HL-60/S4 treated with retinoic acid at 250 ng/mL for 4 days and 3 days (cell line): ENCODE data around the gene FLNC.

ENCODE experiments used
- in situ Hi-C: fragments of 300-500 bp; cut with MboI; formaldehyde crosslinking; loops from 2 replicates; pipeline ENCODE4 v1.7.0; 2022; ENCODE audit warnings: low sequenced_read_pairs

The FLNC gene, protein sequence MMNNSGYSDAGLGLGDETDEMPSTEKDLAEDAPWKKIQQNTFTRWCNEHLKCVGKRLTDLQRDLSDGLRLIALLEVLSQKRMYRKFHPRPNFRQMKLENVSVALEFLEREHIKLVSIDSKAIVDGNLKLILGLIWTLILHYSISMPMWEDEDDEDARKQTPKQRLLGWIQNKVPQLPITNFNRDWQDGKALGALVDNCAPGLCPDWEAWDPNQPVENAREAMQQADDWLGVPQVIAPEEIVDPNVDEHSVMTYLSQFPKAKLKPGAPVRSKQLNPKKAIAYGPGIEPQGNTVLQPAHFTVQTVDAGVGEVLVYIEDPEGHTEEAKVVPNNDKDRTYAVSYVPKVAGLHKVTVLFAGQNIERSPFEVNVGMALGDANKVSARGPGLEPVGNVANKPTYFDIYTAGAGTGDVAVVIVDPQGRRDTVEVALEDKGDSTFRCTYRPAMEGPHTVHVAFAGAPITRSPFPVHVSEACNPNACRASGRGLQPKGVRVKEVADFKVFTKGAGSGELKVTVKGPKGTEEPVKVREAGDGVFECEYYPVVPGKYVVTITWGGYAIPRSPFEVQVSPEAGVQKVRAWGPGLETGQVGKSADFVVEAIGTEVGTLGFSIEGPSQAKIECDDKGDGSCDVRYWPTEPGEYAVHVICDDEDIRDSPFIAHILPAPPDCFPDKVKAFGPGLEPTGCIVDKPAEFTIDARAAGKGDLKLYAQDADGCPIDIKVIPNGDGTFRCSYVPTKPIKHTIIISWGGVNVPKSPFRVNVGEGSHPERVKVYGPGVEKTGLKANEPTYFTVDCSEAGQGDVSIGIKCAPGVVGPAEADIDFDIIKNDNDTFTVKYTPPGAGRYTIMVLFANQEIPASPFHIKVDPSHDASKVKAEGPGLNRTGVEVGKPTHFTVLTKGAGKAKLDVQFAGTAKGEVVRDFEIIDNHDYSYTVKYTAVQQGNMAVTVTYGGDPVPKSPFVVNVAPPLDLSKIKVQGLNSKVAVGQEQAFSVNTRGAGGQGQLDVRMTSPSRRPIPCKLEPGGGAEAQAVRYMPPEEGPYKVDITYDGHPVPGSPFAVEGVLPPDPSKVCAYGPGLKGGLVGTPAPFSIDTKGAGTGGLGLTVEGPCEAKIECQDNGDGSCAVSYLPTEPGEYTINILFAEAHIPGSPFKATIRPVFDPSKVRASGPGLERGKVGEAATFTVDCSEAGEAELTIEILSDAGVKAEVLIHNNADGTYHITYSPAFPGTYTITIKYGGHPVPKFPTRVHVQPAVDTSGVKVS (N-terminal part only)

DNA sequence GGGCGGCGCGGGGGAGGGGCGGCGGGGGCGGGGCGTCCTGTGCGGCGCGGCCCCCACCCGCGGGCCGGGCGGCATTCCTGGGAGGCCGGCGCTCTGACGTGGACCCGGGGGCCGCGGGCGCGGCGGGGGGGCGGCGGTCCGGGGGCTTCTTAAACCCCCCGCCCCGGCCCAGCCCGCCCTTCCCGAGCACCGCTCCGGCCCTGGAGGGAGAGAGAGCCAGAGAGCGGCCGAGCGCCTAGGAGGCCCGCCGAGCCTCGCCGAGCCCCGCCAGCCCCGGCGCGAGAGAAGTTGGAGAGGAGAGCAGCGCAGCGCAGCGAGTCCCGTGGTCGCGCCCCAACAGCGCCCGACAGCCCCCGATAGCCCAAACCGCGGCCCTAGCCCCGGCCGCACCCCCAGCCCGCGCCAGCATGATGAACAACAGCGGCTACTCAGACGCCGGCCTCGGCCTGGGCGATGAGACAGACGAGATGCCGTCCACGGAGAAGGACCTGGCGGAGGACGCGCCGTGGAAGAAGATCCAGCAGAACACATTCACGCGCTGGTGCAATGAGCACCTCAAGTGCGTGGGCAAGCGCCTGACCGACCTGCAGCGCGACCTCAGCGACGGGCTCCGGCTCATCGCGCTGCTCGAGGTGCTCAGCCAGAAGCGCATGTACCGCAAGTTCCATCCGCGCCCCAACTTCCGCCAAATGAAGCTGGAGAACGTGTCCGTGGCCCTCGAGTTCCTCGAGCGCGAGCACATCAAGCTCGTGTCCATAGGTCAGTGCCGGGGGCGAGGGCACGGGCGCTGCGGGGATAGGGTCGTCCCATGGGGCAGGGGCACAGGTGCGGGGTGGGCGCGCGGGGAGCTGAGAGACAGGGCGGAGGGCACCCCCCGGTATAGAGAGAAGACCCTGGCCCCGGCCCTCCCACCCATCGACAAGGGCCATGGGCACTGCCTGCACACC lies at the start of gene FLNC:
Gene FLNC (plus strand): TSS at position 176 of the 947 bp plus-strand sequence. CDS start 232 bp downstream, at position 408.
- in situ Hi-C loops = no loop called here

GRCh38 chr7:128781126-128781525 lies 49.1 kb upstream of the FLNC start:
- in situ Hi-C loops = no loop called here

- in situ Hi-C loops = no loop called here
Measured at GRCh38 chr7:128781851-128782250, 48.4 kb upstream of the FLNC start.

DNA sequence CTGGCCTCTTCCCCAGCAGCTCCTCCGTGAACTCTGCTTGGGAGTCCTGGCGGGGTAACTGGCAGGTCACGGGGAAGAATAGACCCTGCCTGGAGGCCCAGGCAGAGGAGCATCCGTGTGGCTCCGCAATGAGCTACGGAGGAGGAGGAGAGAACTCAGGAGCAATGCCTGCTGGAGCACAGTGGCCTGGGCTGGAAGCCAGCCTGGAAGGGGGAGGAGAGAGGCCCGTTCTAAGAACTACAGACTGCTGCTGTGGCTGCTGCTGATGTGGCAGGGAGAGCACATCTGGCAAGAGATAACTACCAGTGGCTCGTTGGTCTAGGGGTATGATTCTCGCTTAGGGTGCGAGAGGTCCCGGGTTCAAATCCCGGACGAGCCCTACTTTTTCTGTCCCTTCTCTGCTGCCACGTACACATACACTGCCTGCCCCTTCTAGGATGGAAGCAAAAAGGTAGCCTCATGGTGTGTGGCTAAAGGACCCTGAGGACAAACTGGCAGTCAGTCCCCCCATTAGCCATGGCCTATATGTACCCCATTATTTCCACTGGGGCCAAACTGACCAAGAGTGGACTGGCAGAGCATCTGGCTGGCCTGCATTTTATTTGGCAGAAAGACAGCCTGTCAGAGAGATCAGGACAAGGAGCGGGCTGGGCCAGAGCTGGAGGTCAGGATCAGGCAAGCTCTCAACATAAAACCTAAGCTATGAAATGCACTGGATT lies 46.9 kb upstream of the FLNC start:
- in situ Hi-C loops = no loop called here

DNA sequence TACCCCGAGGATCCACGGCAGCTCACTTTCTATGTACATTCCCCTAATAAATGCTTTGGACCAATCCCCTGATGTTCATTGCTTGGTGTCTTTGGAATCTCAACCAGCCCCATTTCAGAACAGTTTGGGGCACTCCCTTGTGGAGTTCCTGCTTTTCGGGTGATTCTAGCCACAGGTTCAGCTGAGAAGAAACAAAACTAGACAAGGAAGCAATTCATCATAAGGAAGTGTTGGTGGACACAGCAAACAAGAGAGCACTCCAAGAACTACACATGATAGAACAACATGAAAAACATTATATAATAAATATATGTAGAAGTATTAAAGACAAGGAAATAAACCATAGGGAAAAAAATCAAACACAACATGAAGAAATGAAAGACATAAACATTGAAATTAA lies 44.5 kb upstream of the FLNC start:
- in situ Hi-C loops = no loop called here

- in situ Hi-C loops = no loop called here
Measured at GRCh38 chr7:128788446-128789412, 41.5 kb upstream of the FLNC start.

GRCh38 chr7:128790315-128791041 lies 39.7 kb upstream of the FLNC start:
- in situ Hi-C loops = no loop called here

GRCh38 chr7:128791121-128791971 lies 38.9 kb upstream of the FLNC start, which contains the start of gene CCDC136:
TSS of gene CCDC136 (plus strand) at chr7:128791968. CDS start at chr7:128792412, 444 bp downstream.
- in situ Hi-C loops = no loop called here

DNA sequence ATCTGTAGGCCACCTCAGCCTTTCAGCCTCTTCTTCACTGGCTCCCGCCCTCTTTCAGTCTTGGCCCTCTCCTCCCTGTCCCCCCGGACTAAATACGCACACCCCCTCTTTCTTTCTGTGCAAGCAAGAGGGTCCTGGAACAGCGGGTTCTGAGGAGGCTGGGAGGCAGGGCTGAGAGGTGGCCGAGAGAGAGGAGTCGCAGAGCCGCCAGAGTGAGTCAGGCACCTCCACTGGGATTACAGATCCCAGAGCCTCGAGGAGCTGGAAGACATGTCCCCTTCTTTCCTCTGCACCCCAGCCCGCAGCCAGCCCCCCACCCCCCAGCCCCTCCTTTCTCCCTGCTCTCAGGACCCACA lies 38.3 kb upstream of the FLNC start:
- in situ Hi-C loops = no loop called here

DNA sequence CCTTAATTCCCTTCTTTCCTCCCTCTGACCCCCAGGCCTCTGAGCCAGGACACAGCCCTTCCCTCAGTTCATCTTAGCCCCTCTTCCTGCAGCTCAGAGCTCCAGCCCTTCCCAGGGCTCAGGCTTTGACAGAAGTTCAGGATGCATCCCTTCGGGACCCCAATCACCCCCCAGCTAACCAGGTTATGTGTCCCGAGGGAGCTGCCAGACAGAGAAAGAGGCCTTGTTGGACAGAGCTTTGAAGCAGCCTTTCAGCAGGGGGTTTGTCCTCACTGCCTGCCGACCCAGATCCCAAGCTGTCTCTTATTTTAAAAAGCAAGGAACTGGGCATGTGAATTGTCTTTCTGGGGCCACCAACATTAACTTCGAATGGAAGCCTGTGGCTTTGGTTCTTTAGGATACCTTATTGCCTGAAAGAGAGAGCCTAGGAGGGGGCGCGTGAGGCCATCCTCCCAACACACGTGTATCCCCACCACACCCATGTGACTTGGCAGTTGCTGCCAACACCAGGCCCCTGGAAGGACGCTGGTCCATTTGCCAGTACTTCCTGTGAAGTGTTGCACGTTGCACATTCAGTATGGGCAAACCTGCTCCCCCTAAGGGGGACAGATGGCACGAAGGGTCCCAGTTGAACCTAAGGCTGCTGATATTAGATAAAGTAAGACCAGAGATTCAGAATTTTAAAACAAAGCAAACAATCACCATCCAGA lies 37.6 kb upstream of the FLNC start:
- in situ Hi-C loops = no loop called here

DNA sequence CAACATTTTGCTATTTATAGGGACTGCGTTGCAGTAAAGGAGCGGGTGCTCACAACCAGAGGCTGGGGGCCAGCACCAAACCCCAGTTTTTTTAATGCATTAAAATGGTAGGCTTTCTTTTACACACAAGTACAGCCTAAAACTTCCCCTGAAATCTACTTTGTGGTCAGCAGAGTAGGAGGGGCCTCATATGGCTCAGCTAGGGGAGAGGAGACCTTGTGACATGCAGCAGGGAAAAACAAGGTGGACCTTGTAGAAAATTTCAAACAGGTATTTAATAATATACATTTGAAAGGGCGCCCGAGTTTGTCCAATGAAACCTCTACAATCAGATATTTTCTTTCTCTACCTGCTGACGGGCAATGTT lies 37.0 kb upstream of the FLNC start:
- in situ Hi-C loops = no loop called here

DNA sequence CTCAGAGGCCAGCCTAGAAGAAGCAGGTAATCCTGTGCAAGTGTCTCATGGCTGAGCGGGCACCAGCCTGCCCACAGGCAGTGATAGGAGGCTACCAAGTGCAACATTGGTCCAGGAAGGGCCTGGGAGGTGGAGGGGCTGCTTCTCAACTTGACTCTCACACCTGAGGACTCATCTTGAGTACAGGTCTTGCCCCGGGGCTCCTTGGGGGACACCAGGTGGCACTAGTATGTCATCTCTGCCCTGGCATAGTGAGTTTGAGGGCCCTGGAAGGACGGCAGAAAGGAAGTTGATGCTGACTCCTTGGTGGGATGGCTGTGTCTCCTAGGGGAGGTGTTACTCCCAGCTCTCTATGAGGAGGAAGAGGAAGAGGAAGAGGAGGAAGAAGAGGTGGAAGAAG lies 36.2 kb upstream of the FLNC start:
- in situ Hi-C loops = no loop called here

- in situ Hi-C loops = no loop called here
Measured at GRCh38 chr7:128794436-128794835, 35.8 kb upstream of the FLNC start.

GRCh38 chr7:128795129-128795528 lies 35.1 kb upstream of the FLNC start:
- in situ Hi-C loops = no loop called here

GRCh38 chr7:128796327-128796726 lies 33.9 kb upstream of the FLNC start:
- in situ Hi-C loops = no loop called here

DNA sequence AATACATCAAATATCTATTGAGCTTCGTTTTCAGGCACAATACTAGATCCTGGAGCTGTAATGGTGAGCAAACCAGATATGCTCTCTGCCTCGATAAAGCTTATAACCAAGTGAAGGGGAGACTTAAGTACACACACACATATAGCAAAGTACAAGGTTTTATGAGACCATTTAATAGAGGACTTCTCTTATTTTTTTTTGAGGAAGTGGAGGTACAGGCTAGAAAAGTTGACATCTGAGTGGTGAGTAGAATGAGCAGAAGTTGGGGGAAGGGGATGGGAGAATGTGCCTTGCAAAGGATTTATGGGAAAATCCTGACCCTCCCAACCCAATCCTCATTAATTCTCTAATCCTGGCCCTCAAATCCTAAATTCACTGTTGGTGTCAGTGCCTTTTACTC lies 30.8 kb upstream of the FLNC start:
- in situ Hi-C loops = no loop called here
